GM18502 (cell line): Measurements from ENCODE around the gene PAX5.

Source experiments
- ATAC-seq: cut with Tn5 transposase; IDR thresholded peaks from one replicate; pipeline ENCODE4 v1.9.1; 2021; ENCODE audit warnings: mild to moderate bottlenecking; ENCODE audit not compliant: unreplicated experiment, poor library complexity

Gene PAX5

DNA sequence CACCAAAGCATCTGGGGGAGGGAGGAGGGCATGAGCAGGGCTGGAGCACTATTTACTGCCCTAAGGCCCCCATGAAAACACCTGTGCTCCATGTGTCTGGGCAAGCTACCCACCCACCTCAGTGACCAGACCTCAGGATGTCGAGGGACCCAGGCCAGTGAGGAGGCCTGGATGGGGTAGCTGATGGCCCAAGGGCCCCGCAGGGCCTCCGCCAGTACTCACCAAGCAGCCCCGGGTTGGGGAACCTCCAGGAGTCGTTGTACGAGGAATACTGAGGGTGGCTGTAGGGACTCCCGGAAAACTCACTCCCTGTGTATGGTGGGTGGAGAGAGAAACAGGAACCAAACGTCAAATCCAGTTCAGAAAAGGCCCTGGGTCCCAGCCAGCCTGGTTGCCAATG, 187.4 kb downstream of the PAX5 start:
- ATAC-seq, result no peak

DNA sequence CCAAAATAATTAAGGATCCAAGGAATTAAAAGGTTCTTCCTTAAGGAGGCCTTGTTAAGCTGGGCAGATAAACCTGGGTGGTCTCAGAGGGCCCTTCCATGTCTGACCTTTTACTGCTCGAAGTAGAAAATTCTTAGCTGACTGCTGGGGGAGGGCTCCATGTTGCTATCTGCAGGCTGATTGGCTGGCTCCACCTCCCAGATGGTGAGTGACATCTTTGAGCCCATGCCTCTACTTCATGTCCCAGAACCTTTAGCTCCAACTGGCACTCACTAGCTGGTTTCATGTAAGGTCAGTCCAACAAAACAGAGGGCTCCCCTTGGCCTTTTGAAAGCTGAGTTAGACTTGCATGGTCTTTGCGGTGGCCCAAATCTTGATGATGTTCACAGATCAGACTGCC, 188.2 kb downstream of the PAX5 start:
- no peak for ATAC-seq

DNA sequence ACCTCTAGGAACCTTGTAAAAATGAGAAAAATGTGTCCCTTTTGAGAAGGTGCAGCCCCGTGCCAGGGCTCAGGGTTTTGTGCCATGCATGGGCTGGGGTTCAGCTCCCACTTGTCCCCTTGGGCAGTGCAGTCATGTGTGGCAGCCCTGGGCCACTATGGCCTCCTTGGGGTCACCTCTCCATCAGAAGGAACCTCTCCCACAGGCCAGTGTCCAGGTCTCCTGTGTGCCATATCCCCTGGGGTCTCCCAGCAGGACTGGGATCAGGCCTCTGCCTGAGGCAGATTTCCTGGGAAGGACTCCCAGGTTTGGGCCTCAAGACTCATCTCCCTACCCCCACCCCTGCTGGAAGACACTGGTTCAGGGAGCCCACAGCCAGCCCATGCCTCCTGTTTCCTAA, 189.1 kb downstream of the PAX5 start:
- no peak for ATAC-seq

DNA sequence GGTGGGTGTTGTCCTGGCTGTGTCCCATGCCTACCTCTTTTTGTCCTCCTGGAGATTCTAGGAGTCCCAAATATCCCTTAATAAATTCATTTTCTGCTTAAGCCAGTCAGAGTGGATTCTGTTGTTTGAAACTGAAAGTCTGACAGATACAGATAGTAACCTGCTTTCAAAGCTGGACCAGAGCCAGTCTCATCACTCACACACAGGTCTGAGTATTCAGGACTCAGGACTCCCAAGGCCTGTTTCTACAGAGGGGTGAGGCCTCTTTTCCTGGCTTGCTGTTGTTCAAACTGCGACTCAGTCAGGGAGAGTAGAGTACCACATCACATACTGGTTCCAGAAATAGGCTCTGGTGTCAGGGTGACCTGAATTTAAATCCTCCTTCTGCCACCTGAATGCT, 190.1 kb downstream of the PAX5 start:
- no peak for ATAC-seq

DNA sequence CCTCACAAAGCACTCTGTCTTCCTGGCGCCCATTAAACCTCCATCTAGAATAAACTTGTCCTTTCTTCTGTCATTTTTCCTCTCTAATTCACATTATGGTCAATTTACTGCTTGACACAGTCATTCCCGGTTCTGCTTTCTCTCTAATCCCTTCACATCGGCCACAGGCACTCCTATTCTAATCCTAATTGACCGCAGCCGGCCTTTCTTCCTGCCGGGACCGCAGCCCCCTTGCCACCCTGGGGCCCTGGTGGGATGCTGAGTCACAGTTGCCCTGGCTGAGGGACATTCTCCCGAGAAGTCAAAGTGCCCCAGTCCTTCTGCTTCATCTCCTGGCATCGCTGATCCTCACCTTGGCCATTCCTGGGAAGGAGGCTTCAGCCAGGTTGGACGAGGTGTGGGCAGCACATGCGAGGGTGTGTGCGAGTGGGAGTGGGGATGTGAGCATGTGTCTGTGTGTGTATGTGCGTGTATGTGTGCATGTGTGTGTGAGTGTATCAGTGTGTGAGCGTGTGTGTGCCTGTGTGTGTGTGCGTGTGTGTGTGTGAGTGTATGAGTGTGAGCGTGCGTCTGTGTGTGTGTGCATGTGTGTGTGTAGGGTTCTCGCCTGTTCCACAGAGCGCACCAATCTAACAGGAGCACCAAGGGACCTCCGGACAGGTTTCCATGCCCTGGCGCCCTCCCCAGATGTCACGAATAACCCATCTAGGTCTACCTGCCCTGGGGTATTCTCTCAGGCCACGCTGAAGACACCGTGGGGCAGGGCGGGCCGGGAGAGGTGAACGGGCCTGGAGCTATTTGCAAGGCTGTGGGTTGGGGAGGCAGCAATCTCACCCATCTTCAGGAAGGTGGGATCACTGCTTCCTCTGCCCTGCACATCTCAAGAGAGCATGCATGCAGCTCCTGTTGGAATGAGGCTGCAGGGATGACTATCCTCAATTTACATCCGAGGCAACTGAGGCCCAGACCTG, 191.2 kb downstream of the PAX5 start:
- ATAC-seq, result no peak

DNA sequence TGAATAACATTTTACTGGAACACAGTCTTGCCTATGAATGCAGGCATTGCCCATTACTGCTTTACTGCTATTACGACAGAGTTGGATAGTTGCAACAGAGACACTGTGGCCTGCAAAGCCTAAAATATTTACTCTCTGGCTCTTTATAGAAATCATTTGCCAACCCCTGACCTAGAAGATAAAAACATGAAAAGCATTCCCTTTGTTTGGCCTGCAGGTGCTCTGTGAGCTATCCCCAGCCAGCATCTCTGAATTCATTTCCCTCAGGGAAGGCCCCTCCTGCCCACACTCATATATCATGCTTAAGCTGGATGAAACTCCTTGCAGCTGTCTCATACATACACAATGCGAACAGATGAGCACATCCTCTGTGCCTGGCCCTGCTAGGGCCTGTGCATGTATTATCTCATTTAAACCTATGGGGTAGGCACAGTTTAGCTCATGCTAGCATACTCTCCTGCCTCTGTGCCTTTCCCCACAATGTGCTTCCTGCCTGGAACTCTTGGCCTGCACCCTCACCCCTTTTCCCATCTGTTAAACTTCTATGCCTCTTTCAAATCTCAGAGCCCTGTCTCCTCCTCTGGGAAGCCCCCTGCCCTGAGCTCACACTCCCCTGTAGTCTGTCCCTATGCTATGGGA, 193.1 kb downstream of the PAX5 start:
- no peak for ATAC-seq

DNA sequence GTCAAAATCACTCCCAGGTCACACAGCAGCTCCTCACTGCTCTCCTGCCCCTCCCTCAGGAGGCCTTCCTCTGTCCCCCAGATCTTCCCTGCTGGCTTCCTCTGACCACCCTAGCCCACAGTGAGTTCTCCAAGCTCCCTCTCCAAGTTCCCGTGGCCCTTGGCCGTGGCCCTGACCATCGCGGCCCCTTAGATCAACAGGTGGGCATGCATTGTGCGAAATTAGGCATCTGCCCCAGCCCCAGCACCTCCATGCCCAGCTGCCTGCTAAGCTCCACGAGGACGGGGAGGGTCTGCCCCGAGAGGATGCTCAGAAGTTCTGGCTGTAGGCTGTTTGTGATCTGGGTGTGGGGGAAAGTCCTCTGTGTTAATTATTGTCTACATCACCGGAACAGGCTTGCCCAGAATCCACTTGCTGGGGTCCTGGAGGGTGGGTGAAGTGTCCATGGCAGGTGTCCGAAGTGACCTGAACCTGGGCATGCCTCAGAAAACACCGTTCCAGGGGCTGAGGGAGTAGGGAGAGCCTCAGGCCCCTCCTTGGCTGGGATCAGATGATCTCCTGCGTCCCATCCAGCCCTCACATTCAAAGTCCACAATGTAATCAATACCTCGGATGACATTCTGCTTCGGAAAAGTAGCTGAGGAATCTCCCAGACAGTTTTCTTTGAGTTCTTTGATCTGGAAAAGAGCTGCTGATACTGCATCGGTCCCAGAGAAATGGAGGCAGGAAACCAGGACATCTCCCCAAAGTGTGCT, 194.8 kb downstream of the PAX5 start:
- no peak for ATAC-seq

DNA sequence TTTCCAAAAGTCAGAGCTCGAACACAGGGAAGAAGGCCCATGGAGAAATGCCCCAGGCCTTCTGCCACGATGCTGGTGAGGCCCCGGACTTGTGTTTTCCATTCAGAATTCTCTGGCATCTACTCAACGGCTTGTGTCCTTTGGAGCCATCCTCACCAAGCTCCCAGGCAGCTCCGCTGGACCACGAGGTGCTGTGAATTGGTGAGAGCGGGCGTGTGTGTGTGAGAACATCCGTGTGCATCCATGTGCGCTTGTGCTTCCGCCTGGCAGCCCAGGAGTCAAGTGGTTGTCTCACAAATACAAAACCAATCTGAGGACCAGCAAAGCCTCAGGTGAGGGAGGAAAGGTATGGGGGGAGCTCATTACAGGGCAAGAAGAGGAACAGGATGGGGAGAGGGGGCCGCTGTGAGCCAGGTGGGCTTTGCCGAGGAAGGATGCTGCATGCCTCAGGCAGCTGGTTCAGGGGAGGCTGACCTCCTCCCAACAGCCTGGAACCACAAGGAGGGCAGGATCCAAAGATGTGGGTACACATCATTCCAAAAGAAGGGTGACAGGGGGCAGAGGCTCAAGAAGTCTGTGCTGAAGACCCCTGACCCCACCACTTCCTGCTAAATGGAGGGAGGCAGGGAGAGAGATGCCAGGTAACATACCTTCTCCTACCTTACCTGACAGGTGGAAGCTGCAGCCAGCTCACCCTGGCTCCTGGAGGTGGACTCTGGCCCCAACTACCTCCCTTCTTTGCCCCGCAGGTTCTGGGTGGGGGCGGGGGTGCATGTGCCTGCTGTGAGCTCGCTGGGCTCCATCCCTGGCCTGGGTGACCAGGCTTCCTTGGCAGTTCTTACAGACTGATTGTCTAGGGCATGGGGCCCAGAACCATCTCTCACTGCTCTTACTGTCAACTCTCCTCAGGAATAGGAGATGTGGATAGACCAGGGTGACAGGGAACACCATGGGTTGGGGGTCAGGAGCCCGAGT, 196.3 kb downstream of the PAX5 start:
- no peak for ATAC-seq

DNA sequence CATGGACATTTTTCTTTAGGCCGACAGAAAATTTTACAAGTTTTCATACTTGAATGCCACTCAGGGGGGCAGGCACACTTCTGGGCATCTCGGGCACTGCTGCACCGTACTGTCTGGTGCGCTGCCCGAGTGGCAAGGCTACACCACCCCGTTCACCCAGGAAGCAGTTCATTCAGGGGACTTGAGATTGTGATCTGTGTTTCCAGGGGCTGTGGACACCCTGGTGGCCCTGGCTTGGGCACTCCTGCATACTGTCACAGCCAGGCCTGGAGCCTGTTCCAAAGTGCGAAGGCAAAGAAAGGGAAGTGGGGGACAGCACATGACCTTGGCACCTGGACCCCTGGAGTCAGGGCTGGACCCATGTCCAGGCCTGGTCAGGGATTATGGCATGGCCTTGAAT, 197.6 kb downstream of the PAX5 start:
- no peak for ATAC-seq

DNA sequence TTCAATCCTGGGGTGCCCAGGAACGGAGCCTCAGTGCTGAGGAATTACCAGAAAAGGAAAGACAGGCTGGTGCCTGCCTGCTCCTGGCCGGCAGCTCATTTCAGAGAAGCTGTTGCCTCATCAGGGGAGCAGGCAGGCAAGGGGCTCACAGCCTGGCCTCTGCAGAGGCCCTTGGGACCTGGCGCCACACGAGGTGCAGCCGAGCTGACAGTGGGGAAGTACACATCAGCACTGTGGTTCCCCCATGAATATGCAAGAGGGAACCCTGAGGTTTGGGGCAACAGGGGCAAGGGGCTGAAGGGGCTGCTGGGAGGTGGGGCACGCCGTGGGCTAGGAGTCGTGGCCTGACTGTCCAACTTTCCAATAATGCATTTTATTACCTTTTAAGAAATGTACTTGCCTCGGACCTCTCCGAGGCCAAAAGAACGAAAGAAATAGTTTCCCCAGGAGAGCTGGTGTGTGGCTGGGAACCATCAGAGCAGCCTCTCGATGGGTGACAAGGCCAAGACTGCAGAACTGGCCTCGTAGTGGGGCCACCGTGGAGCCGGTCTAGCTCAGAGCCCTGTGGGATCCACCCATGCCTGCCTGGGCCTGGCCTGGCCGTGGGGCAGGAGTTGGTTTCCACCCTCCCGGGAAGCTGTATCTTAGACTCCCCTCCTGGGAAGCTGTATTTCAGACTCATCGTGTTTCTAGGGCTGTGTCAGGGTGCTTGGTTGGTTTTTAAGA, 198.6 kb downstream of the PAX5 start:
- ATAC-seq, result no peak

DNA sequence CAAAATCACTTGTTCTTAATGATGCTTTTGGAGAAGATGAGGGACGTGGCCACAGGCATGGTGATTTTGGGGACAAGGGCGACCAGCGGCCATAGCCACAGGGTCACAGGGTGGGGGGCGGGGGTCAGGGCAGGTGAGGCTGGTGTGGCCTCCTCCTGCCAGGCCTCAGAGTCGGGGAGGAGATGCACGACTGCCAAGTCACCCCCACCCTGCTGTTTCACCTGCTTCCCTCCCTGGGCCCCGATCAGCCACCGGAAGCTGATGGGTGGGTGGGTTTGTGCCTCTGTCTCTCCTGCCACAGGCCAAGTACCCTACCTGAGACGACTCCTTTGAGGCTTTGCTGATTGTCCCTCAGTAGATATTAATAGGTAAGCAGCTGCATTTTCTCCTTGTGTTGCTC, 199.3 kb downstream of the PAX5 start:
- ATAC-seq, result no peak

DNA sequence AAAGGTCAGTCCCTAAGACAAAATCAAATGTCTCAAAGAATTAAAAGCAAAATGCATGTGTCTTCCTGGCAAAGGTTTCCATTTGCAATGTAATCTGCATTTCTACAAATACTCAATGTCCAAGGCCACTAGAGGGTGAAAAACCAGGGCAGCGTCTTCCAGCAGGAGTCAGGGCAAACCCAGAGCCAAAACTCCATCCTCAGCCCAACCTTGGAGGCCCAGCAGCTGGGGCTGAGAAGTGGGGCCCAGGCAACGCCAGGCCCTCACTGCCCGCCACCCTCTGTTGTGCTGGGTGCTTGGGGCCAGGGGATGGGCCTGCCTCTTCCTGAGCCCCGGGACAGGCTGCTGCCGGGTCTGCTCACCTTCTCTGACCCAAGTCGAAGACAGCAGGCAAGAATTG, 200.1 kb downstream of the PAX5 start:
- no peak for ATAC-seq

DNA sequence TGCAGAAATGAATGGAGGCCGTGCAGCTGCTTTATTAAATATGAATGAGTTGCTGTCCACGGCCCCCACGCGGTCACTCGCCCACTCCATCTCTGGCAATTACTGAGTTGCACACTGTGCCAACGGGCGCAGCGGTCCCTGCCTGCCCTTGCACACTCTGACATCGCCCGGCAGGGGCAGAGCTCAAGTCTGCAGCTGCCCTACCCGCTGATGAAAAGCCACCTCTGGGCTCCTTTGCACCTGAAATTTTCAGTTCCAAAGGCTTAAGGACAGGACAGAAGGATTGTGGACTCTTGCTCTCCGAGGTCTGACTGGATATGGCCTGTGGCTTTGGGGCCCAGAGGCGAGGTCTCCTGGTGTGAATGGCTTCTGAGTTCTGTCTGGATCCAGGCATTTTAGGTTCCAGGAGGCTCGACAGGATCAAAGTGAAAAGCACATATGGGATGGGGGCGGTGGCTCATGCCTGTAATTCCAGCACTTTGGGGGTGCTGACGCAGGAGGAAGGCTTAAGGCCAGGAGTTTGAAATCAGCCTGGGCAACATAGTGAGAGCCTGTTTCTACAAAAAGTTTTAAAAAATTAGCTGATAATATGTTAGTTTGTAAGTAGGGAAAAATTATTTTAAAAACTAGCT, 201.8 kb downstream of the PAX5 start:
- ATAC-seq, result no peak

DNA sequence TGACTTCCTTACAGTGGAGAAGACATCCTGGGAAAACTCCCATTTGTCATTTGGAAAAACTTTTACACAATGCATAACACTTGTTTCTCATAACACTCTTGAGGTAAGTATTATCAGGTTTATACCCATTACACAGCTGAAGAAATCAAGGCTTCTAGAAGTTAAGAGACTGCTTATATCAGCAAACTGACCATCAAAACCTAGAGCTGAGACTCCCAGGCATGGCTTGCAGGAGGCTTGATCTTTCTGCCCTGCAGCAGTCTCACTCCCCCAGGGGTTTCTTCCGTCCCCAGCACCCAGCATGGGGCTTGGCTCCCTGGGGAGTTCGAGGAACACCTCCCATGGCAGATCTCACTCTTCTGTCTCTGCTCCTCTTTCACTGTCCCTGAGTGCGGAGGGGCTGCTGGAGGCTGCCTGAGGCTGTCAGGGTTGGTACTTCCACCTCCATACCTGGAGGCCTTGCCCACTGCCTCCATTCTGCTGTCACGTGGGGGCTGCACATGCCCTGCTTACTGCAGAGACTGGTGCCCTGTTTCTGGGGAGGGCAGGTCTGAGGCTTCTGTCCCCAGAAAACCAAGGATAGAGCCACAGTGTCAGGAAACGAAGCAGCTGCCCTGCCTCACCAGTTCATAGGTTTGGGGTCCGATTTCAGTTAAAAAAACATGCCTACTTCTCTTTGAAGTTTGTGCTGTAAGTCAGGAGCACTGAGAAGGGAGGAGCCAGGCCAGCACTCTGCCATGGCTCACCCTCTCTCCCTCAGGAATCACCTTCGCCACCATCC, 202.5 kb downstream of the PAX5 start:
- ATAC-seq, result no peak

DNA sequence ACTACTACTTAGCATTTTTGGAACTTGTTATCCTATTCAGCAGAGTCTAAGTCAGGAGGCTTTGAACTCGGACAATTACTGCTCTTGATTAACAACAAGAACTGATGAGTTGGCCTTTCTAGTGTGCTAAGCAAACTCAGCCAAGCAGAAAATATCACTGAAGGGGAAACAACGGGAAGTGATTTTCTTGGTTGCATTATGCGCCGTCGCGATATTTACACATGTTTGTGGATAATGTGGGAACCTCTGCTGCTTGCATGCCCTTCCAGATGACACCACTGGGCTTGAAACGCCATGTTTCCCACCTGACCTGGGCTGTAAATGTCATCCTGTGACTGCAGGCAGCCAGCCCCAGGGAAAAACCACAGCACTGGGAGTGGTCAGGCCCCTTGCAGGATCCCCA, 205.5 kb downstream of the PAX5 start:
- ATAC-seq, result no peak

DNA sequence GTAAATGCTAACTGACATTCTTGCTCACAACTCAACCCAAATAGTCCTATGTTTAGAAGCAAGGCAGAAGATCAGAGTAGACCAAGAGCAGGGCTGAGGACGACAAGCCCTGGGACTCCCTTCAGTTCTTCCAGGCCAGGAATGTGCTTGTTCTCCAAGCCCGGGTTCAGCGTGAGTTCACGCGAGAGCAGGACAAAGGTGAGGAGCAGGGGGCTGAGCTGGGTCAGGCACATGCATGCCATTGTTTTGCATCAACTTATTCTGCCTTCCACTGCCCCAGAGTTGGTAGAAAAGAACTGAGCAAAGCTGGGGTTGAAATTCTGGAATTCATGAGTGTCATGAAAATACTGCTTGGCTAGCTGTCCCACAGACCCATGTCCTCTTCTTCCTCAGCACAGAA, 206.5 kb downstream of the PAX5 start:
- no peak for ATAC-seq

DNA sequence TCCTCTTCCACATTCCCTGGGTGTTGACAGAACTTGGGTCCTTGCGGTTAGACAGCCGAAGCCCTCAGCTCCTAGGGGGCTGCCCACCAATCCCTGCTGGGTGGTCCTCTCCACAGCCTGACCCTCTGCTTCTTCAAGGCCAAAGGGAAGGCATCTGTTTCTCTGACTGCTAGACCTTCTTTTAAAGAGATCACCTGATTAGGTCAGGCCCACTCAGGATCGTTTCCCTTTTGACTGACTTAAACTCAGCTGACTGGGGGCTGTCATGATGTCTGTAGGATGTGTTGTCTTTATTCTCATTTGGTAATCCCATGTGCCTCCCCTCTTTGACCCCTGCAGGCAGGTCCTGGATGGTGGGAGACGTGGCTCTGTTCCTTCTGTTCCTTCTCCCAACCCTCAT, 207.5 kb downstream of the PAX5 start:
- no peak for ATAC-seq

DNA sequence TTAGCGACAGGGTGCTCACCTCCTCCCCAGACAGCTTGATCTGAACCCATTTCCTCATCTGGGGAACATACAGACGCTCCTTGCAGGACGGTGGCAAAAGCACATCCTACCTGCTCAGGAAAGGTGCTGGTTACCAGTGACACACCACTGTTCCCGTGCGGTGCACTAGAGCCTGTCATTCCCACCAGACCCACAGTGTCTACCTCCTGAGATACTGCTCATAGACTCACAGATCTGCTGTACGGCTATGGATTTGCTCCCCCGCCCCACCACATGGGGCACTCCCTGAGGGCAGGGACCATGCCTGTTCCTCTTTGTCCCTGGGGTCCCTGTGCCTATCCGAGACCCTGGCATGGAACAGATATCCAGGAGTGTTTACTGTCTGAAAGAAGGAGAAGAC, 208.9 kb downstream of the PAX5 start:
- no peak for ATAC-seq
